HG02571 (cell line): ENCODE data around the gene OR6V1.

Experiments used
- ATAC-seq: cut with Tn5 transposase; IDR thresholded peaks from one replicate; pipeline ENCODE4 v1.9.1; 2021; ENCODE audit warnings: mild to moderate bottlenecking, moderate library complexity; ENCODE audit not compliant: unreplicated experiment

OR6V1 gene, protein sequence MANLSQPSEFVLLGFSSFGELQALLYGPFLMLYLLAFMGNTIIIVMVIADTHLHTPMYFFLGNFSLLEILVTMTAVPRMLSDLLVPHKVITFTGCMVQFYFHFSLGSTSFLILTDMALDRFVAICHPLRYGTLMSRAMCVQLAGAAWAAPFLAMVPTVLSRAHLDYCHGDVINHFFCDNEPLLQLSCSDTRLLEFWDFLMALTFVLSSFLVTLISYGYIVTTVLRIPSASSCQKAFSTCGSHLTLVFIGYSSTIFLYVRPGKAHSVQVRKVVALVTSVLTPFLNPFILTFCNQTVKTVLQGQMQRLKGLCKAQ

DNA sequence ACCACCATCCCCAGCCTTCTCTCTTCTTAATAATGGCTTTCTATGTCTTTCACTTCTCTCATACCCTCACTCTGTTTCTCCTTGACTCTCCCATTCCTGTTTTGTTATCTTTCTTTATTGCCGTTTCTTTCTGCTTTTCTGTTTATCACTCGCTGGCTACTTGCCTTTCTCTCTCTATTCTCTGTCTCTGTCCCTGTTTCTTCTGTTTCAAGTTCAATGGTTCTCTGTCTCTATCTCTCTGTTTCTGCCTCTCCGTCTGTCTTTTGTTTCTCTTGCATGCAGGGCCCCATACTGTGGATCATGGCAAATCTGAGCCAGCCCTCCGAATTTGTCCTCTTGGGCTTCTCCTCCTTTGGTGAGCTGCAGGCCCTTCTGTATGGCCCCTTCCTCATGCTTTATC, at the start of gene OR6V1:
Gene OR6V1 (plus strand): TSS at position 301 of the 400 bp plus-strand sequence. CDS start 0 bp downstream, at position 301.
- no peak for ATAC-seq

DNA sequence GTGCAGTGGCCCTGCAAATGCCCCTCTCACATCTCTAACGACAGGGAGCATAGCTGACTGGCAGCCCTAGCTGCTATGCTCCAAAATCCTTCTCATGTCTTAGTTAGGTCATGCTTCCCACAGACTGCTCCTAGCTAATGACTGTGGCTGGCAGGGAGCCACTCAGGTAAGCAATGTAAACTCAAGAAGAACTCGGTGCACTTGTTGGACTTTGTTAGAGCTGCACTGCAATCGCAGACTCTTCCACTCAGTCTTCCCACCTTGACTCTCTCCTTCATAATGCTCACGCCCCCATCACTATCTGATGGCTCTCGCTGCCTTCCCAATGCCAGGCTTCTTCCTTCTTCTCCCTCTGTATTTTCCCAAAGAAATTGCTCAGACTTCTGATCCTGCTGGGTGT, 49.2 kb upstream of the OR6V1 start:
- no peak for ATAC-seq

DNA sequence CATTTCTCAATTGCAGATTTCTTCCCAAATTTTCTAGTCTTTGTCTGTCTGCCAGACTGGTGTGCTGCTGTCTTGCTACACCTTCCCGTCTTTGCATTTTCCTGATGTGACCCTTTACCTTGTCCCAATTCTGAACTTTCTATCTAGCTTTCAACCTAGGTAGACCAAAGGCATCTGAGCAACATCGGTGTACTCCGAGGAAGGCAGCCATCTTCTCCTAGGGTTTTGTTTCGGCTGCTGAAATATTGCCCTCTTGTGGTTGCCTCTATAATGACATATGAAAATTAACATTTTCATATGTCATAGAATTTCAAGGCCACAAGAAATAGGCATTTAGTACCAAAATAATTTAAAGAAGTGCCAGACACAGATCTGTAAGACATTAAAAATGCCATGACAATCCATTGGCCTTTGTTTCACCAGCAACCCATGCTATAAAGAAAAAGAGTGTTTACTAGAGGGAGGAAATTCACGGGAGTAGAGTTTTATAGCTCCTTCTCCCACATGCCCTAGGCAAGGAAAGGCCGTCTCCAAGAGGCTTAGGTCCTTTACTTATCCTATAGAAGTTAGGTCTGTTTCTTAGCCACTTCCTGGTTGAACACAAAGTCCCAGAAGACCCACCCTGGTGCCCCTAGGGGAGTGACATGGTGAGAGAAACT, 48.6 kb upstream of the OR6V1 start:
- peak; percentile 58 for ATAC-seq

DNA sequence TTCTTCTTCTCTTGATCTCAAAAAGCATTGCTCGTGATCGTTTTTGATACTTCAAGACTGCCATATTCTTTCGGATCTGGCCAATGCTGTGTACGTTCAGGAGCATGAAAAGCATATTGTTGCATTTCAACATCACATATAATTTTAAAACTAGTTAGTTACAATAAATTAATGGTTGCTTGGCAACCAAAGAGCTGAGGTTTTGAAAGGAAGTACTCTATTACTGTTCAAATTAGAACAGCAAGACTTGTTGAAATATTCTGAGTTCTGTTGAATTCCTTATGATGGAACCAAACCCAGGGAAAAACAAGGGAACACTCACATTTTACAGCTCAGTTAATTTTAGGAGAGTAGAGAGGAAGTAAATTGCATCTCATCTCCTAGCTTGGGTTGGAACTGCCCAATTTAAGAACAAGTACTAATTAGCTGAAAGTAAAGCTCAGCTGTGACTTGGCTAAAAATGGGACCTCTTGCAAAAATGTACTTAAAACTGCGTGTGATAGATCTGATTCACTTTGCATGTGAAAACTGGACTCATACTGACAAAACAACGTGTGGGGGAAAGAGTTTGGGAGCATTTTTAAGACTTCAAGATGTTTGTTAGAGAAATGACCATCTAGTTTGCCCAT, 46.4 kb upstream of the OR6V1 start:
- ATAC-seq: no peak

DNA sequence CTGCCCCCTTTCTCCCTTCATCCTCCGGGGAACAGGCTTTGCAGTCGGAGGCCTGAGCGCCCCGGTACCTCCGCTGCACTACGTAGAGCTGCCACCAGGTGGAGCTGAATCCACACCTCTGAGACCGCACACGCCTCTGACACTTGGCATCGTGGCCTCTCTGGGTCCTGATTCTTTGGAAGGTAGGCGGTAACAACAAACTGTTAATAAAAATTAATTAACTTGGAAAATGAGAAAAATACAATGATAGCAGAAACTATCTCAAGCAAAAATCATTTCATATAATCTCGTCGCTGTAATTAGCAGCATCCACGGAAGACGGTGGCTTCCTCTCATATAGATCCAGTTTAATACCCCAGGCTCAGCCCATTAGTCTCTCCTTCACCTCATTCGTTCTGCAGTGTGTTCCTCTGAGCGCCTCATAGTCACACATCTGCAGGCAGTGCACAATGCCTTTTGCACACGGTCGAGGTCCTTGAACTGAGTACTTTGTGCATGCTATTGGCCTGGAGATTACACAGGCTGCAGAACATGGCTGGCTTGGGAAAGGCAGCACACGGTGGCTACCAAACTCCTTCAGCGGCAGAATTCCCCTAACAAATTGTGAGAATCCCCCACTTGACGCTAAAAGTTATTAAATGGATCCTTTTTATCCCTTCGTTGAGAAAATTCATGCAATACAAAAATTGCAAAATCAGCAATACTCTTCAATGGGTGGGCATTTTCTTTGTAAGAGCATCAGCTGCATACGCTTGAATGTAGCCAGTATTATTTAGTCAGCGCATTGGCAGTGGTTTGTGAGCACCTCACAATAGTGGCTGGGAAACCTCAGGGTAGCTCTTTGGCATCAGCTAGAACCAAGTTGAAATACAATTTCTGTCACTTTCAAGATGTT, 43.9 kb upstream of the OR6V1 start:
- peak; percentile 87 for ATAC-seq

DNA sequence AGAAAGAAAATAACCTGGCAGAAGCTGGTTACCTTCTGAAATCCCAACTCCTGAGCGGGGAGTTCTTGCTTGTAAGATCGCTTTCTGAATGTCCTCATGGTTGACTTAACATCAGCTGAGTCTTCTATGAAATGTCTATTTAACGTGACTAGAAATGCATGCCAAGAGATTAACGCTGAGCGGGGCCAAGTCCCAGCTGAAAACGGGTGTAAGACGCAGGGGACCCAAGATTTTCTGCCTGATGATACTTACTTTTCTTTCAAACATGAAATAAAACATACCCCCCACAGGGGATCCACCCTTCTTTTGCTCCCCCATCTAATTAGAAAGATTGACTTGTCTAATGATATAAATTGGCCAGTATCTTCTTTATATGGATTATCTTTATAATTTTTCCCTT, 40.1 kb upstream of the OR6V1 start:
- ATAC-seq: no peak

DNA sequence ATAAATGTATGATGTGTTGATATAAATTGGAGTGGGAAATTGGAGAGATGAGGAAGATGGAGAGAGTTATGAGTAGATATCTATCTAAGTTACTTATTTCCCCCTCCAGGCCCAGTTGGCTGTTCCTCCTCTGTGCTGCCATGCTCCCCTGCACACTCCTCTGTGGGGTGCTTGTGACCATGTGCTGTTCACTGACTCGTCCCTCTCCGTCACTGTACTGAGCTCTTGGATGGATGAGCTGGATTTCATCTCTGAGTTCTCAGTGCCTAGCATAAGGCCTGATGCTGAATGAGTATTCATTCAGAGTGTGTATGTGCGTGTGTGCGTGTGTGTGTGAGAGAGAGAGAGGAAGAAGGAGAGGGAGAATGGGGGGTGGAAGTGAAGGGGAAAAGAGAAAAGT, 39.7 kb upstream of the OR6V1 start:
- no peak for ATAC-seq

DNA sequence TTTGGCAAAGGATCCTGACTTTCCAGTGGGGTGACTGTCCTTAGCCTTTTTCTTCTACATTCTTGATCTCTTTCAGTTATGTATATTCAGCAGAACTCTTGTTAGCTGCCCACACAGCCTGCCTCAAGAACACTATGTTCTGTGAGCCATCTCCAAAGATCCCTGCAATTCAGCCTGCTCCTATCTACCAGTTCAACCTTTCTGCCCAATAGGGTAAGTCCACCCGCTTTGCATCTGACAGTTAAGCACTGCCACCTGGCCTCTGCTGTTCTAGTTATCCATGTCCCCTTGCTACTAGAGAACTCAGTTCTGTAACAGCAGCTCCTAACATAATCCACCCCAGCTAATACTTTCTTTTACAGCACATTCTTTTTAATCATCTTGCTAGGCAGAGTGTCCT, 38.7 kb upstream of the OR6V1 start:
- no peak for ATAC-seq

DNA sequence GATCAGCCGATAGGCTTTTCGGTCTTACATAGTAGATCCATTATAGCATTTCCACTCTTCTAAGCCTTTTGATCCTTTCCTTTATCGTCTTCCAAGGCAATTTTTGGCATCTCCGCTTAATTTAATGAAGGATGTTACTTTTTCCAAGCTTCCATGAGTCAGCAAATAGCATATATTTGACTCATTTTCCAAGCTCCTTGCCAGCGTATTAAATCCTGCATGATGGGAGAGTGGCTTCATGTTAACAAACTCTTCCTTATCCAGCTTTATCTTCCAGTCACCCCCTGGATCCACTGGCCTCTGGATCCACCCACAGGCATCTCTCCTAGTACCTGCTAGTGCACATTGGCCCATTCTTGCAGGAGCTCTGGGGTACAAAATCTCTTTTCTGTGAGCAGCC, 38.2 kb upstream of the OR6V1 start:
- ATAC-seq: no peak

DNA sequence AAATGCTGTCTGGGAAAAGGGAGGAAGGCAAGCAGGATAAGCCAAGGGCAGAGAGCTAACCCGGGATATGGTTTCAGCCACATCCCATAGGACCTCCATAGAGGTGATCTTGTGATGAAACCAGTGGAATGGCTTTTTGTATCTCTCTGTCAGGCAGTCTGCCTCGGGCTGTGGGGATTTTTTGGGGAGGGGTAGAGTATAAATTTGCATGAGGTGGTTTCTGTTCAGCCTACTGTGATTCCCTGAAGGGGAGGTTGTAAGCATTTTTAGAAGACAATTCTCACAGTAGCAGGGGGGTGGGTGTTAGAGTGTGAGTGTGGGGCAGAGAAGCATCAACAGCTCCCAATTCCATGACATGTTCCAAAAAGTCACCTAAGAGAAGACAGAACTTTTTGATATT, 37.1 kb upstream of the OR6V1 start:
- ATAC-seq: peak; percentile 90

DNA sequence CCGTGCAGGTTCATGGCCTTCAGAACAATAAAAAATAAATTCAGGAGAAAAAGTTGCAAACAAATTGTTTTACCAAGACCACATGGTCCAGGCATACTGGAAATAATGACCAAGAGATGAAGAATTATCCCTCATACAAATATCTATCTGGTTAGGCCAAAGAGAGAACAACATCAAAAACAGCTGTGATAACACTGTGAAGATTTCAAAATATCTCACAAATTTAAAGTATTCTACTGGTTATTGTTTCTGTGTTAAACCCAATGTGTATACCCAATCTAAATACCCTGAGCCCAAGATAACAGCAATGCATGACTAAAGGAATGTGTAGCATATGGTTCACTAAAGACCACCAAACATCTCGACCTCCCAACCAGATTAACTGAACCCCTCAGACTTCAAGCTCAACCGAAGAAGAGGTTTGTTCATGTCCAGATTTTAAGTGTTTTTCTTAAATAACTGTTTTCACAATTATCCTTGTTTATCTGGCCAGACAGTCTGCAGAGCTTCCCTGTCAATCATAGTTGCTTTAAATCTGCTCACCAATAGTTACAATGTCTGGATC, 36.1 kb upstream of the OR6V1 start:
- ATAC-seq: no peak

DNA sequence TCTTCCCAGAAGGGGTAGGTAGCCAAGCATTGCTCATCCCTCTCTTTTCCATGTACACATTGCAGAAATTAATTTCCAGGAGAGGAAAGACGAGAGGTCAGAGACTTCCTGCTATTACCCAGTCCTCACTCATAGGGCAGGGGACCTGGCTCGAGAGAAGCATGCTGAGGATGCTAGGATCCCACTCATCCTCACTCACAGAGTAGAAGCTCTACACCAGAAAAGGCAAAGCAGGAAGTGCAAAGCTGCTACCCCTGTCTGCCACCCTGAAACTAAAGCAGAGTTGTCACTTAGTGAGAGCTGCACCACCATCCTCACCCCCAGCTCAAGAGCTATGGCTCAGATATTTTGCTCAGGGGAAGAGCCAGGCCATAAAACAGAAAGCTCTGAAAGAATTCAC, 35.1 kb upstream of the OR6V1 start:
- ATAC-seq: no peak

DNA sequence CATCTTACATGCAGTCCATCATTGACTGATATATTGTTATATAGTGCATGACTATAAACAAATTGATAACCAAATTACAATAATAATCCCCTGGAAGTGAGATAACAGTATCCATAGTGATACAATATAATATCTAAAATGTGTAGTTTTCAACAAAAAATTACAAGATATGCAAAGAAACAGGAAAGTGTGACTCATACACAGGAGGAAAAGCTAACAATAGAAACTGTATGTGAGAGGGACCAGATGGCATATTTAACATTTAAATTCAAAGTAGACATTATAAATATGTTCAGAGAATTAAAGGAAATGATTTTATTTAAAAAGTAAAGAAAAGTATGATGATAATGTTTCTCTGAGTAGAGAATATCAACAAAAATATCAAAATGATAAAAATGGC, 33.2 kb upstream of the OR6V1 start:
- no peak for ATAC-seq

DNA sequence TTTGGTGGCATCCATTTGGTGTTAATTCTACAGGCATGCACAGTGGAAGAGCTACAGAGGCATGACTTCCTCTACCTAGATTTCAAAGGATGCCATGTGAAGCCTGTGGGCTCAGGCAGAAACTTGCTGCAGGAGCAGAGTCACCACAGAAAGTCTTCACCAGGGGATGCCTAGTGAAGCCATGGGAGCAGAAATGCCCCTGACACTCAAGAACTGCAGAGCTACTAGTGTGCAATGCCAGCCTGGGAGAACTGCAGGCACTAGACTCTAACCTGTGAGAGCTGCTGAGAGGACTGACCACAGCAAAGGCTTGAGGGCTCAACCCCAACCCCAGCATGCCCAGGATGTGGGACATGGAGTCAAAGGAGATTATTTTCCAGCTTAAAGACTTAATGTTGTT, 29.1 kb upstream of the OR6V1 start:
- ATAC-seq: no peak

DNA sequence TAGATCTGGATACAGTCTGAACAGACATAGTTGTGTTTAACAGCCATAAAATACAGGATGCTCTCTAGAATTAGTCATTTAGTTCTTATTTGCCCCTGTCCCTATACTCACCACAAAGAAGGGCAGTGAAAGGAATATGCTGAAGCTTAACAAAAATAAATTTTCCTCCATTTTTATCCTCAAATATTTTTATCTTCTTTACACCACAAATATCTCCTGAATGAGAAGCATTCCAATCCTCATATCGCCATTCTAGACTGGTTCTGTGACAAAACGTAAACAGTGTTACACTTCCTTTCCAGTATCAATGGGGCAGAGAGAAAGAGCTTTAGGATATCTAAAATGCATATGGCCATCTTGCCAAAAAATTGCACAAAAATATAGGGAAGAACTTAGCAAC, 26.8 kb upstream of the OR6V1 start:
- ATAC-seq: no peak

DNA sequence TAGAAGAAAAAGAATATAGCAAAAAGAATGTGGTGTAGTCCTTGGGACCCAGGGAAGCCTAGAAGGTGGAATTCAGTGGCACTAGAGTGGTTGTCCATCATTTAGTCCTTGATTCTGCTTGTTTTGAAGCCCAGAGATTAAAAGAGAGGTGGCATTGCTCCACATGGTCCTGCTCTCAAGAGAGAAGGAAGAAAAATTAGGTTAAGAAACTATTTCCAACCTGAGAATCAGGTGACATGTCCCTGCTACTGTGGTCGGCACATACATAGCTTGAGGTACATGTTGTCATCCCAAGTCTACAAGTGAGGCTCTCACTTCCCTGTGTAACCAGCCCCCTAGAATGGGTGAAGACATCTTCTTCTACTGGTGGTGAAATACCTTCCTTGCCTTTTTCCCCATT, 25.1 kb upstream of the OR6V1 start, which contains the start of gene OR9A2:
Gene OR9A2 (minus strand): TSS at position 101 of the 400 bp plus-strand sequence. CDS start 0 bp downstream, at position 101.
- no peak for ATAC-seq

DNA sequence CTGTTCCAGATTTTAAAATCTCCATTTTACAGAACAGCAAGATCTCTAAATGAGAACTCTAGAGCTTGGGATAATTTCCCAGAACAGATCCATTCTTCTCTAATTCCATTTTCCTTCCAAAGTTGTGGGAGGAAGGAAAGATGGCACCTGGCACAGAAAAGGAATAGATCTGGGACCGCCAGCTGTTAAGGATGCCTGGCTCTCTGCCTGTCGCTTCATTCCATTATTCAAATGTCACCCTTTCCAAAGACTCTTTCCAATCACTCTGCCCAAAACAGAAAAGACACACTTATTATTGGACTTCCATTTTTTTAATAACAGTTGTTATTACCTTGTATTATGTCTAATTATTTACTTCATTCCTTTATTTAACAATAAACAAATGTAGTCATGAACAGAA, 24.5 kb upstream of the OR6V1 start:
- no peak for ATAC-seq

DNA sequence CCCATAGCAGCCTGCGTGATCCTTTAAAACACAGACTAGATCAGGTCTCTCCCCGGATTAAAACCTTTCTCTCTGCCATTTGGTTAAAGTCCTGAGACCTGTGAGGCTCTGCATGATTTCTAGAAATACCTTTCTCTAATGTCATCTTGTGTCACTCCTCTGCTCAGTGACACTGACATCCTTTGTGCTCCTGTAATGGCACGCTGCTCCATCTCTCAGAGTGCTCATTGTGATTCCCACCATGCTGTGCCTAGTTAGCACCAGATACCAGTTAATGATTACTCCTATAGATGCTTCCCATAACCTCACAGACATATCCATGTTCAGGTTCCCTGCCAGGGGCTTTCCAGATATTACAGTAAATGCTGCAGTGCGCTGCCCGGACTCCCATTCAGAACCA, 13.5 kb upstream of the OR6V1 start:
- no peak for ATAC-seq

DNA sequence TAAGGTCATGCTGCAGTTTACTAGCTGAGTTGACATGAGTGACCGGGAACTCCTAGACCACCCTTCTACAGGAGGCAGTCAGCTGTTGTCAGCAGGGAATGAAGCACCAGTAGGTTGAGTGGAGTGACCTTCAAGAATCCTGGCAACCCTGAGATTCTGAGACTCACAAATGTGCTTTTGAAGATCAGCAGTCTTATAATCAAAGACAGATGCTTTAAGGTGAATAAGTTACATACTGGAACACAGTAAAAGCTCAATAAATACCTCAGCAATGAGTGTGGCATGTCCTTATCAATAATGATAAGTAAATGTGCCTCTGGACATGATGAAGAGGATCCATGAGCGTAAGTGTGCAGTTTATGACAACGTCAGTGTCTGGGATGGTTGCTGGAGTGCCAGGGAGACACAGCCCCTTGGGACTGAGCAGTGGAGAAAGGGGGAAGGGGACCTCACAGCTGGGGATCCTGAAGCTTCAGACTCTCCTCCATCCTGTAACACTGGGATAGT, 11.9 kb upstream of the OR6V1 start:
- no peak for ATAC-seq

DNA sequence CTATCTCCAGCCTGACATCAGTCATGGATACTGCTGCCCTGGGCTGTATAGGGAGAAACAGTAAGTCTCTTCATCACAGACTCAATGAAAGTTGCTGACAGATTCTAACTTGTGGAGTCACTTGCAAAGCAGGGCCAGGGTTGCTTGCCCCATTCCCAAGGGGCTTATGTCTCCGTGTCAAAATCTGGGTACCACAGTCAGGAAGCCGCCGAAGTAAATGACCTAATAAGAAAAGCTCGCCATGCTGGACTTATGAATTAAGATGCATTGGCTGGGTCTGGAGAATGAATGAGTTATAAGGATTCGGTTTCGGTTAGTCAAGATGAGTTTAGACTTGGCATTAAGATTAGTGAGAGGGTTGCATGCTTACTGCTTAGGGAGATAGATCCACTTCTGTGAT, 10.8 kb upstream of the OR6V1 start:
- ATAC-seq: no peak
